NCI-H460 (cell line): Measurements from ENCODE around the gene TIRAP. TPM values are rescaled to one million over a fixed set of nuclear protein-coding genes. Genes with fewer than 3 reads are reported as not detected.

ENCODE experiments used
- DNase-seq: peaks from one replicate; pipeline ENCODE4 v3.0.0-alpha.2; 2016; ENCODE audit warnings: low read depth; ENCODE audit errors: extremely low read depth
- small RNA-seq, 2 experiments: library from RNA; depleted of rRNA; stranded (forward); fragments of <200 nt; gene quantifications; one replicate each; pipeline ENCODE3, GENCODE V24; 2014
- total RNA-seq: library from RNA; depleted of rRNA; stranded (reverse); fragments of >200 nt; shearing (Covaris generic); gene quantifications from 2 replicates; pipeline ENCODE4 v1.2.3, GENCODE V29; 2014; rRNA removed

Gene TIRAP
- total RNA-seq, 1 experiment from 2014 or later: 10.6 TPM

GRCh38 chr11:126339073-126339862, 56.4 kb downstream of the TIRAP start:
- no peak for DNase-seq

- no peak for DNase-seq
Measured at GRCh38 chr11:126339863-126340434, 57.1 kb downstream of the TIRAP start.

GRCh38 chr11:126340960-126341606, 58.2 kb downstream of the TIRAP start:
- no peak for DNase-seq

- DNase-seq: no peak
Measured at GRCh38 chr11:126341760-126342161, 58.9 kb downstream of the TIRAP start.

DNA sequence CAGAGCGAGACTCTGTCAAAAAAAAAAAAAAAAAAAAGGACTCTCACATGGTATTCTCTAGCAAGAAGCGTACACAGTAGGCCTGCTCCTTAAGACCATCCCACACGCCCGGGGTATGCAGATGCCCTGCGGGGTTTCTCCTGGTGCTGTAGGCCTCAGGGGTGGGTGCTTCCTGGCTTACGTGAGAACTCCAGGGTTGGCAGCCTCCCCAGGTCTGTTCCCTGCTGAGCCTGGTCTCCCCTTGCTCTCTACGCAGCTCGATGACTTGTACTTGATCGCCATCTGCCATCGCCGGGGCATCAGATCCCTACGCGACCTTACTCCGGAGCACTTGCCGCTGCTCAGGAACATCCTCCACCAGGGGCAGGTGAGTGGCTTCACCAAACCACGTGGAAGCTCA, 60.2 kb downstream of the TIRAP start:
- DNase-seq: no peak

Small RNA genes within 50 kb of the gene (small RNA-seq; reads per million reads assigned to genes)
- 0 to 0.06 reads per million in 2 experiments for gene RN7SL351P

Other genes with a start within 250 kb of the TIRAP start
- 3.4 and 3.7 TPM in 2 replicates for gene CDON, start 220.2 kb upstream of the TIRAP start, total RNA-seq
- gene RPUSD4, start 71.4 kb upstream of the TIRAP start, total RNA-seq: 15.3 and 27.6 TPM in 2 replicates
- 12.5 and 14.5 TPM in 2 replicates for gene FAM118B, start 71.3 kb upstream of the TIRAP start, total RNA-seq
- gene SRPRA, start 14.2 kb upstream of the TIRAP start, total RNA-seq: 94.7 and 97.3 TPM in 2 replicates
- 13.2 and 17.1 TPM in 2 replicates for gene FOXRED1, start 13.9 kb upstream of the TIRAP start, total RNA-seq
- gene DCPS, start 21.0 kb downstream of the TIRAP start, total RNA-seq: 35.9 and 38.2 TPM in 2 replicates
- 22.3 and 31.3 TPM in 2 replicates for gene ST3GAL4, start 72.6 kb downstream of the TIRAP start, total RNA-seq